Large intestine (tissue), 3 donors: ENCODE measurements around the gene PRRG3. TPM values are rescaled to one million over a fixed set of nuclear protein-coding genes. Genes with fewer than 3 reads are reported as not detected.

Experiments
- DNase-seq, 2 donors: peaks; one replicate each; pipeline versions ENCODE4 v3.0.0 to v3.0.0-alpha.2; 2013
- H3K27ac ChIP-seq: one replicate; pipeline ENCODE4 v1.5.1; 2013; ENCODE audit warnings: low read length
- H3K27me3 ChIP-seq: 2 replicates; pipeline ENCODE4 v1.6.1; 2013; ENCODE audit warnings: low read length; ENCODE audit not compliant: control insufficient read depth, insufficient read depth
- H3K36me3 ChIP-seq: 2 replicates; pipeline ENCODE4 v1.6.1; 2013; ENCODE audit warnings: low read length; ENCODE audit not compliant: control insufficient read depth, insufficient read depth
- H3K4me1 ChIP-seq: one replicate; pipeline ENCODE4 v1.6.1; 2013; ENCODE audit warnings: low read length; ENCODE audit not compliant: control insufficient read depth, insufficient read depth
- H3K4me3 ChIP-seq: one replicate; pipeline ENCODE4 v1.5.1; 2013; ENCODE audit warnings: low read length
- H3K9me3 ChIP-seq: one replicate; pipeline ENCODE4 v1.6.1; 2013; ENCODE audit warnings: mild to moderate bottlenecking, low read depth, low read length, moderate library complexity; ENCODE audit not compliant: control insufficient read depth
- WGBS: methylation state at CpG from one replicate; pipeline ENCODE4 v1.1.5; 2013; ENCODE audit warnings: low lambda C conversion rate; ENCODE audit not compliant: insufficient coverage; 5-methylcytosine and 5-hydroxymethylcytosine counted together
- polyA plus RNA-seq: library from polyadenylated mRNA; unstranded; fragments of 120-200 nt; gene quantifications from one replicate; pipeline ENCODE4 v1.2.1, GENCODE V29; 2013

The PRRG3 gene
- polyA plus RNA-seq, 1 donor: 2.1 TPM

DNA sequence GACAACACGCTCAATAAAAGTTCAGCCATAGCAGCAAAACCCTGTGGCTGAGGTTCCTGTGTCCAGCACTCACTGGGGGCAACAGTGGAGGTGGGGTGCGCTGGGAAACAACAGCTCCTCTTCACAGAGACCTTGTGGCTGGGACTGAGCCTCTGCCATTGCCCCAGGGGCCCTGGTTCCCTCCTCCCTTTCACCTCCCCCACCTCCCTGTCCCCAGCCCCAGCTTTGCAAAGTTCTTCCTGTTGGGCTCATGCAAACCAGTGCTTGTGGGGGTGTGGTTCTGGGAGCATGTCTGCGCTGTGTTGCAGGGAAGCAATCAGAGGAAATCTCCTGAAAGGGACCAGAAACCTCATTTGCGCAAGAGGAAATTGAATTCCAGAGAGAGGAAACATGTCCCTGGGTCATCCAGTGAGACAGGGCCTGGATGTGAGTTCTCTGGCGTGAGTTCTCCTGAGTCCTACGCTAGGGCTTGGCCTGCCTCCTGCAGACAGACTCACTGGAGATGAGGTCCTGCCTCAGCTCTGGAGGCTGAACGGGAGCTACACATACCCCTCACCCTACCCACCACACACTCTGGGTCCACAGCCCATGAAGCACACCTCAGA is 28.0 kb downstream of the PRRG3 start:
- H3K9me3 ChIP-seq: no peaks in the 10 kb centered on the region
- no peaks in the 10 kb centered on the region for H3K27me3 ChIP-seq
- no peaks in the 10 kb centered on the region for H3K36me3 ChIP-seq
- no peak overlapping the region for H3K4me3 ChIP-seq
- WGBS: no CpG with 5 or more reads among the region's 7 CpGs
- DNase-seq: no peak
- no peaks in the 10 kb centered on the region for H3K4me1 ChIP-seq
- H3K27ac ChIP-seq: no peak overlapping the region

DNA sequence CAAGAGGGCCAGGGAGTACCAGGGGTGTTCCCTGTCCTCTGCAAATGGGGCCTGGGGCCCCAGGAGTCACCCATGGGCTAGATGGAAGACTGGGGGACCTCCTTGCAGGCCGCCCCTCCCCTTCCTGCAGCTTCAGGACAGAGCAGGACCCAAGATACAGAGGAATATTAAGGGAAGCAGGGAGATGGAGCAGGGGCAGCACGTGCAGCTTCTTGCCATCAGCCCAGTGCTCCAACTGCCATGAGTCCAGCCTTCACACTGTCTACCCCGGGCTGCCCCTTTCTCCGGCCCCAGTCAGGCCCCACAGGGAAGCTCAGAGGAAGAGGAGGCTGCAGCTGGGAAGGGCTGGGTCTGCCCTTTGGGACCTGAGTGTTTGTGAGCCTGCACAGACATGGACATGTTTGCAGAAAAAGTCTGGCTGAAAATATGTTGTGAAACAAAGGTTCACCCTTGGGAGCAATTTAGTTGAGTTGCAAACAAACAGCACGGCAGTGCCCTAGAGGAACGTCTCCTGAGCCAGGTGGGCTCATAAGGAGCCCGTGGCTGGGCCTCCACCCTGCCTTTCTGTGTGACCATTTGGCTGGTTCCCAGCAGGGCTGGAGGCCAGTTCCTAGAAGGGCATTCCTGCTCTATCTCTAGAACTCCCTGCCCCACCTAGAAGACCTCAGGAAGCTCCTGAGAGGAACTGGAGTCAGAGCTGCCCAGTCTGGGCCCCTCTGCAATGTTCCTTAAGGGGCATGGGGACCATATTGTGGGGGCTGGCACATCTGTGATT is 29.5 kb downstream of the PRRG3 start:
- Histone ChIP-seq H3K9me3 (no peaks in the 10 kb centered on the region), H3K4me1 (no peaks in the 10 kb centered on the region), H3K27me3 (no peaks in the 10 kb centered on the region), H3K27ac (no peak overlapping the region), H3K4me3 (no peak overlapping the region), H3K36me3 (no peaks in the 10 kb centered on the region)
- DNase-seq: no peak
- no CpG with 5 or more reads among the region's 7 CpGs for WGBS

- no CpG with 5 or more reads among the region's 1 CpG for WGBS
- no peak overlapping the region for H3K27ac ChIP-seq
- H3K36me3 ChIP-seq: no peaks in the 10 kb centered on the region
- H3K27me3 ChIP-seq: no peaks in the 10 kb centered on the region
- no peak for DNase-seq
- H3K4me3 ChIP-seq: no peak overlapping the region
- no peaks in the 10 kb centered on the region for H3K4me1 ChIP-seq
- no peaks in the 10 kb centered on the region for H3K9me3 ChIP-seq
Measured at GRCh38 chrX:151725338-151725614, 30.0 kb downstream of the PRRG3 start.

- no peak for DNase-seq
- Histone ChIP-seq H3K4me3 (no peak overlapping the region), H3K27me3 (no peaks in the 10 kb centered on the region), H3K9me3 (no peaks in the 10 kb centered on the region), H3K4me1 (no peaks in the 10 kb centered on the region), H3K36me3 (no peaks in the 10 kb centered on the region), H3K27ac (no peak overlapping the region)
- no CpG with 5 or more reads among the region's 5 CpGs for WGBS
Measured at GRCh38 chrX:151726751-151727150, 31.5 kb downstream of the PRRG3 start.

GRCh38 chrX:151727346-151727745 is 32.1 kb downstream of the PRRG3 start:
- no peaks in the 10 kb centered on the region for H3K4me1 ChIP-seq
- no peaks in the 10 kb centered on the region for H3K36me3 ChIP-seq
- DNase-seq: no peak
- no peak overlapping the region for H3K27ac ChIP-seq
- no peaks in the 10 kb centered on the region for H3K27me3 ChIP-seq
- no peak overlapping the region for H3K4me3 ChIP-seq
- H3K9me3 ChIP-seq: no peaks in the 10 kb centered on the region
- WGBS: no CpG with 5 or more reads among the region's 4 CpGs

- DNase-seq: no peak
- no peak overlapping the region for H3K4me3 ChIP-seq
- no peaks in the 10 kb centered on the region for H3K36me3 ChIP-seq
- no peaks in the 10 kb centered on the region for H3K9me3 ChIP-seq
- H3K4me1 ChIP-seq: no peaks in the 10 kb centered on the region
- no CpG with 5 or more reads among the region's 4 CpGs for WGBS
- H3K27ac ChIP-seq: no peak overlapping the region
- no peaks in the 10 kb centered on the region for H3K27me3 ChIP-seq
Measured at GRCh38 chrX:151729056-151729725, 33.9 kb downstream of the PRRG3 start.

- Histone ChIP-seq H3K36me3 (no peaks in the 10 kb centered on the region), H3K27me3 (no peaks in the 10 kb centered on the region), H3K27ac (no peak within 1 kb of the TSS), H3K4me3 (no peak within 1 kb of the TSS), H3K9me3 (no peaks in the 10 kb centered on the region), H3K4me1 (no peaks in the 10 kb centered on the region)
- no CpG with 5 or more reads among the region's 4 CpGs for WGBS
- no peak for DNase-seq
Measured at GRCh38 chrX:151734446-151734845, 39.2 kb downstream of the PRRG3 start, which contains the start of gene CNGA2. Gene CNGA2, plus strand, starts transcription at chrX:151734746. Its CDS starts 3,738 bp downstream, at chrX:151738484.

DNA sequence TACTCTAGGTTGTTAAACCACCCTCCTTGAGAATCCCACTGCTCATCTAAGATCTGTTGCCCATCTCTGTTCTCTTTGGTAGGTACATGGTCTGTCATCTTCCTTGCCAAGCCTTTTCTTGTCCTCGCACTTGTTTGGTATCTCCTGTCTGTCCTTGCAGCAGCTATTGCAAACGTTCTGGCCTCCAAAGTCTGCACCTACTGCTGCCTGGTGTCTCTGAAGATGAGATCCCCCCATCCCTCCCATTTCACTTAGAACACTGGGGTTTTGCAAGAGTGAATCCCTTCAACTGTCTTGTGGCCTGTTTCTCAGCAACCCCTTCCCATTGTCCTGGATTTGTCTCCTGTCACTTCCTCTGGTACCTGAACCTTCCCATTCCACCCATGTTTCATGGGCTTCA is 40.0 kb downstream of the PRRG3 start:
- WGBS: no CpG with 5 or more reads among the region's 2 CpGs
- H3K27ac ChIP-seq: no peak overlapping the region
- DNase-seq: no peak
- no peaks in the 10 kb centered on the region for H3K4me1 ChIP-seq
- H3K27me3 ChIP-seq: no peaks in the 10 kb centered on the region
- no peaks in the 10 kb centered on the region for H3K9me3 ChIP-seq
- H3K36me3 ChIP-seq: no peaks in the 10 kb centered on the region
- no peak overlapping the region for H3K4me3 ChIP-seq

- no peak for DNase-seq
- H3K4me3 ChIP-seq: no peak overlapping the region
- WGBS: no CpG with 5 or more reads among the region's 6 CpGs
- no peak overlapping the region for H3K27ac ChIP-seq
- H3K27me3 ChIP-seq: no peaks in the 10 kb centered on the region
- no peaks in the 10 kb centered on the region for H3K36me3 ChIP-seq
- H3K9me3 ChIP-seq: no peaks in the 10 kb centered on the region
- H3K4me1 ChIP-seq: no peaks in the 10 kb centered on the region
Measured at GRCh38 chrX:151736685-151737084, 41.4 kb downstream of the PRRG3 start.

GRCh38 chrX:151737494-151737893 is 42.2 kb downstream of the PRRG3 start:
- Histone ChIP-seq H3K27me3 (no peaks in the 10 kb centered on the region), H3K27ac (no peak overlapping the region), H3K9me3 (no peaks in the 10 kb centered on the region), H3K36me3 (no peaks in the 10 kb centered on the region), H3K4me1 (no peaks in the 10 kb centered on the region), H3K4me3 (no peak overlapping the region)
- no peak for DNase-seq
- no CpG with 5 or more reads among the region's 5 CpGs for WGBS
